Neural cell (in vitro differentiated cells): ENCODE measurements around the gene INO80E. TPM values are rescaled to one million over a fixed set of nuclear protein-coding genes. Genes with fewer than 3 reads are reported as not detected.

Source experiments
- H2AFZ ChIP-seq: fragments of 200-600, 300-800 bp; sonication (generic), shearing (Covaris generic); 2 replicates; pipeline ENCODE4 v1.6.0; 2014; ENCODE audit warnings: low read depth, mild to moderate bottlenecking, antibody characterized with exemption, low read length, moderate library complexity
- H3F3A ChIP-seq: fragments of 200-600 bp; shearing (Covaris generic); 2 replicates; pipeline ENCODE4 v1.6.1; 2016; ENCODE audit warnings: mild to moderate bottlenecking, moderate library complexity, mixed read lengths, antibody characterized with exemption, low read length; ENCODE audit not compliant: insufficient read depth, poor library complexity, severe bottlenecking
- H3K27ac ChIP-seq: fragments of 200-600, 300-800 bp; sonication (generic), shearing (Covaris generic); 2 replicates; pipeline ENCODE4 v1.5.1; 2014; ENCODE audit warnings: mild to moderate bottlenecking, low read length, moderate library complexity
- H3K27me3 ChIP-seq: fragments of 300-800, 200-600 bp; sonication (generic), shearing (Covaris generic); 2 replicates; pipeline ENCODE4 v1.6.0; 2014; ENCODE audit warnings: mild to moderate bottlenecking, low read depth, low read length, moderate library complexity; ENCODE audit not compliant: insufficient read depth
- H3K36me3 ChIP-seq: fragments of 300-800, 200-600 bp; sonication (generic), shearing (Covaris generic); 2 replicates; pipeline ENCODE4 v1.5.1; 2014; ENCODE audit warnings: mild to moderate bottlenecking, antibody characterized with exemption, low read length, moderate library complexity; ENCODE audit not compliant: insufficient read depth
- H3K4me2 ChIP-seq: fragments of 300-800, 200-600 bp; sonication (generic), shearing (Covaris generic); 2 replicates; pipeline ENCODE4 v1.6.0; 2014; ENCODE audit warnings: mild to moderate bottlenecking, low read length
- H3K4me3 ChIP-seq: fragments of 300-800, 200-600 bp; sonication (generic), shearing (Covaris generic); 2 replicates; pipeline ENCODE4 v1.5.1; 2014; ENCODE audit warnings: mild to moderate bottlenecking, low read length, moderate library complexity
- H3K79me2 ChIP-seq: fragments of 200-600 bp; shearing (Covaris generic); replicated peaks from 2 replicates; pipeline ENCODE4 v1.6.0; 2014; ENCODE audit warnings: mild to moderate bottlenecking, low read length, moderate library complexity; ENCODE audit not compliant: insufficient read depth
- H3K9ac ChIP-seq: fragments of 300-800, 200-600 bp; sonication (generic), shearing (Covaris generic); 2 replicates; pipeline ENCODE4 v1.6.1; 2016; ENCODE audit warnings: mild to moderate bottlenecking, low read length, mixed read lengths
- H3K9me2 ChIP-seq: fragments of 200-600 bp; shearing (Covaris generic); 2 replicates; pipeline ENCODE4 v1.6.1; 2016; ENCODE audit warnings: mild to moderate bottlenecking, low read length, mixed read lengths; ENCODE audit not compliant: insufficient read depth
- H3K9me3 ChIP-seq: fragments of 200-600, 300-800 bp; sonication (generic), shearing (Covaris generic); 2 replicates; pipeline ENCODE4 v1.6.1; 2016; ENCODE audit warnings: mild to moderate bottlenecking, mixed run types, low read length, moderate library complexity, mixed read lengths
- H4K20me1 ChIP-seq: fragments of 200-600 bp; shearing (Covaris generic); 2 replicates; pipeline ENCODE4 v1.6.1; 2016; ENCODE audit warnings: mild to moderate bottlenecking, mixed run types; ENCODE audit not compliant: insufficient read depth
- EP300 ChIP-seq: fragments of 450-650 bp; conservative IDR thresholded peaks from 2 replicates; pipeline ENCODE4 v1.6.1; 2014; ENCODE audit warnings: antibody characterized with exemption, mild to moderate bottlenecking, moderate library complexity; ENCODE audit not compliant: poor library complexity, severe bottlenecking
- EZH2 ChIP-seq: fragments of 200-600, 300-800 bp; shearing (Covaris generic), sonication (generic); IDR thresholded peaks from 2 replicates; pipeline ENCODE4 v1.6.1; 2014; ENCODE audit warnings: antibody characterized with exemption, low read length, borderline replicate concordance, mild to moderate bottlenecking; ENCODE audit not compliant: insufficient read depth, poor library complexity, severe bottlenecking
- MXI1 ChIP-seq: fragments of 450-650 bp; conservative IDR thresholded peaks from 2 replicates; pipeline ENCODE4 v1.6.1; 2014; ENCODE audit warnings: antibody characterized with exemption, mild to moderate bottlenecking; ENCODE audit not compliant: poor library complexity, severe bottlenecking
- POLR2AphosphoS5 ChIP-seq: IDR thresholded peaks from 2 replicates; pipeline ENCODE4 v1.6.1; 2012
- RAD21 ChIP-seq: fragments of 450-650 bp; conservative IDR thresholded peaks from 2 replicates; pipeline ENCODE4 v1.6.1; 2014; ENCODE audit warnings: antibody characterized with exemption, mild to moderate bottlenecking, moderate library complexity
- REST ChIP-seq: IDR thresholded peaks from 2 replicates; pipeline ENCODE4 v1.6.1; 2012; ENCODE audit warnings: borderline replicate concordance
- SMC3 ChIP-seq: fragments of 450-650 bp; conservative IDR thresholded peaks from 2 replicates; pipeline ENCODE4 v1.6.1; 2014; ENCODE audit warnings: antibody characterized with exemption, mild to moderate bottlenecking, moderate library complexity; ENCODE audit not compliant: poor library complexity
- TAF1 ChIP-seq: IDR thresholded peaks from 2 replicates; pipeline ENCODE4 v1.6.1; 2012; ENCODE audit warnings: low read depth
- polyA plus RNA-seq: library from polyadenylated mRNA; depleted of rRNA; stranded (reverse); fragments of >200 nt; gene quantifications from 2 replicates; pipeline ENCODE4 v1.2.3, GENCODE V29; 2014
- TF ChIP-seq, protein P1 (sequence below): fragments of 450-650 bp; IDR thresholded peaks from 2 replicates; pipeline ENCODE4 v1.5.1; 2014; ENCODE audit warnings: antibody characterized with exemption, mild to moderate bottlenecking, moderate library complexity; ENCODE audit not compliant: poor library complexity, severe bottlenecking

The INO80E gene
- polyA plus RNA-seq, 1 donor from 2014 or later: 130 TPM

- no peaks in the 10 kb centered on the region for H3K9me2 ChIP-seq
- H3K27me3 ChIP-seq: no peaks in the 10 kb centered on the region
- no peak overlapping the region for H2AFZ ChIP-seq
- TF ChIP-seq TAF1: no peak
- no peak for TF ChIP-seq POLR2AphosphoS5
- no peak for TF ChIP-seq SMC3
- no peak for TF ChIP-seq REST
- no peak for TF ChIP-seq EP300
- no peak for TF ChIP-seq EZH2
- TF ChIP-seq MXI1: no peak
- TF ChIP-seq, protein P1, sequence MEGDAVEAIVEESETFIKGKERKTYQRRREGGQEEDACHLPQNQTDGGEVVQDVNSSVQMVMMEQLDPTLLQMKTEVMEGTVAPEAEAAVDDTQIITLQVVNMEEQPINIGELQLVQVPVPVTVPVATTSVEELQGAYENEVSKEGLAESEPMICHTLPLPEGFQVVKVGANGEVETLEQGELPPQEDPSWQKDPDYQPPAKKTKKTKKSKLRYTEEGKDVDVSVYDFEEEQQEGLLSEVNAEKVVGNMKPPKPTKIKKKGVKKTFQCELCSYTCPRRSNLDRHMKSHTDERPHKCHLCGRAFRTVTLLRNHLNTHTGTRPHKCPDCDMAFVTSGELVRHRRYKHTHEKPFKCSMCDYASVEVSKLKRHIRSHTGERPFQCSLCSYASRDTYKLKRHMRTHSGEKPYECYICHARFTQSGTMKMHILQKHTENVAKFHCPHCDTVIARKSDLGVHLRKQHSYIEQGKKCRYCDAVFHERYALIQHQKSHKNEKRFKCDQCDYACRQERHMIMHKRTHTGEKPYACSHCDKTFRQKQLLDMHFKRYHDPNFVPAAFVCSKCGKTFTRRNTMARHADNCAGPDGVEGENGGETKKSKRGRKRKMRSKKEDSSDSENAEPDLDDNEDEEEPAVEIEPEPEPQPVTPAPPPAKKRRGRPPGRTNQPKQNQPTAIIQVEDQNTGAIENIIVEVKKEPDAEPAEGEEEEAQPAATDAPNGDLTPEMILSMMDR: no peak
- no peak for TF ChIP-seq RAD21
- H3K27ac ChIP-seq: no peak overlapping the region
- no peaks in the 10 kb centered on the region for H3K79me2 ChIP-seq
- H3K9me3 ChIP-seq: no peaks in the 10 kb centered on the region
- no peaks in the 10 kb centered on the region for H4K20me1 ChIP-seq
- H3F3A ChIP-seq: no peaks in the 10 kb centered on the region
- no peaks in the 10 kb centered on the region for H3K36me3 ChIP-seq
- no peak overlapping the region for H3K4me2 ChIP-seq
- H3K9ac ChIP-seq: no peak overlapping the region
- no peak overlapping the region for H3K4me3 ChIP-seq
These were observed 11.8 kb upstream of the INO80E start for GRCh38 chr16:29984137-29984763.

GRCh38 chr16:29984764-29985147 lies 11.3 kb upstream of the INO80E start:
- no peaks in the 10 kb centered on the region for H3F3A ChIP-seq
- H2AFZ ChIP-seq: no peak overlapping the region
- no peaks in the 10 kb centered on the region for H3K9me3 ChIP-seq
- no peaks in the 10 kb centered on the region for H3K79me2 ChIP-seq
- H4K20me1 ChIP-seq: no peaks in the 10 kb centered on the region
- H3K9me2 ChIP-seq: no peaks in the 10 kb centered on the region
- no peaks in the 10 kb centered on the region for H3K27me3 ChIP-seq
- no peak overlapping the region for H3K4me2 ChIP-seq
- TF ChIP-seq MXI1 (no peak), POLR2AphosphoS5 (no peak), RAD21 (no peak), TAF1 (no peak), EZH2 (no peak), SMC3 (no peak), EP300 (no peak), REST (no peak)
- TF ChIP-seq, protein P1: no peak
- H3K4me3 ChIP-seq: no peak overlapping the region
- no peaks in the 10 kb centered on the region for H3K36me3 ChIP-seq
- H3K27ac ChIP-seq: no peak overlapping the region
- H3K9ac ChIP-seq: no peak overlapping the region
